SU-DHL-6 (cell line): Measurements from ENCODE around the gene PHLDA2.

ENCODE experiments used
- H2AFZ ChIP-seq: fragments of 200-600 bp; sonication (generic); 2 replicates; pipeline ENCODE4 v1.6.1; 2014; ENCODE audit warnings: low read depth, mild to moderate bottlenecking, moderate library complexity, mixed read lengths, antibody characterized with exemption, low read length; ENCODE audit not compliant: severe bottlenecking
- H3F3A ChIP-seq: fragments of 200-600 bp; shearing (Covaris generic); 2 replicates; pipeline ENCODE4 v1.6.0; 2016; ENCODE audit warnings: antibody characterized with exemption, mild to moderate bottlenecking; ENCODE audit not compliant: insufficient read depth
- H3K27ac ChIP-seq: fragments of 200-600 bp; sonication (generic); 2 replicates; pipeline ENCODE4 v1.5.1; 2016; ENCODE audit warnings: low read depth, mild to moderate bottlenecking, low read length, moderate library complexity, mixed read lengths
- H3K27me3 ChIP-seq: fragments of 200-600 bp; sonication (generic), shearing (Covaris generic); 2 replicates; pipeline ENCODE4 v1.6.0; 2014; ENCODE audit warnings: mild to moderate bottlenecking, low read length
- H3K36me3 ChIP-seq: fragments of 200-600 bp; sonication (generic); 2 replicates; pipeline ENCODE4 v1.6.1; 2014; ENCODE audit warnings: mild to moderate bottlenecking, low read length, mixed read lengths
- H3K4me2 ChIP-seq: fragments of 300-600, 200-600 bp; shearing (Covaris generic), sonication (generic); 2 replicates; pipeline ENCODE4 v1.6.0; 2014; ENCODE audit warnings: low read length, low read depth, mild to moderate bottlenecking; ENCODE audit not compliant: poor library complexity, severe bottlenecking
- H3K4me3 ChIP-seq: fragments of 200-600 bp; sonication (generic); 2 replicates; pipeline ENCODE4 v1.5.1; 2014; ENCODE audit warnings: antibody characterized with exemption, low read length, mild to moderate bottlenecking, mixed read lengths; ENCODE audit not compliant: insufficient read depth, poor library complexity, severe bottlenecking
- H3K79me2 ChIP-seq: fragments of 200-600 bp; sonication (generic); 2 replicates; pipeline ENCODE4 v1.6.1; 2014; ENCODE audit warnings: mild to moderate bottlenecking, low read length, moderate library complexity; ENCODE audit not compliant: insufficient read depth
- H3K9ac ChIP-seq: fragments of 200-600 bp; sonication (generic); 2 replicates; pipeline ENCODE4 v1.7.0; 2014; ENCODE audit warnings: mild to moderate bottlenecking, low read length
- H3K9me2 ChIP-seq: fragments of 200-600 bp; sonication (generic); replicated peaks from 2 replicates; pipeline ENCODE4 v1.6.1; 2014; ENCODE audit warnings: low read length; ENCODE audit not compliant: insufficient read depth
- H3K9me3 ChIP-seq: fragments of 200-600 bp; sonication (generic); 2 replicates; pipeline ENCODE4 v1.6.1; 2014; ENCODE audit warnings: low read length, mixed read lengths; ENCODE audit not compliant: insufficient read depth
- H4K20me1 ChIP-seq: fragments of 200-600 bp; sonication (generic); 2 replicates; pipeline ENCODE4 v1.6.1; 2014; ENCODE audit warnings: low read depth, mild to moderate bottlenecking, antibody characterized with exemption, low read length, moderate library complexity, mixed read lengths
- EZH2phosphoT487 ChIP-seq: fragments of 200-600 bp; sonication (generic), shearing (Covaris generic); conservative IDR thresholded peaks from 2 replicates; pipeline ENCODE4 v1.6.1; 2018; ENCODE audit warnings: mild to moderate bottlenecking, antibody characterized with exemption, low read length, moderate library complexity, mixed read lengths
- TF ChIP-seq, protein P1 (sequence below): fragments of 200-600 bp; sonication (generic); IDR thresholded peaks from one replicate; pipeline ENCODE4 v1.5.1; 2017; ENCODE audit warnings: antibody characterized with exemption, mild to moderate bottlenecking, low read length, moderate library complexity; ENCODE audit not compliant: insufficient read depth, poor library complexity, severe bottlenecking

PHLDA2 gene

DNA sequence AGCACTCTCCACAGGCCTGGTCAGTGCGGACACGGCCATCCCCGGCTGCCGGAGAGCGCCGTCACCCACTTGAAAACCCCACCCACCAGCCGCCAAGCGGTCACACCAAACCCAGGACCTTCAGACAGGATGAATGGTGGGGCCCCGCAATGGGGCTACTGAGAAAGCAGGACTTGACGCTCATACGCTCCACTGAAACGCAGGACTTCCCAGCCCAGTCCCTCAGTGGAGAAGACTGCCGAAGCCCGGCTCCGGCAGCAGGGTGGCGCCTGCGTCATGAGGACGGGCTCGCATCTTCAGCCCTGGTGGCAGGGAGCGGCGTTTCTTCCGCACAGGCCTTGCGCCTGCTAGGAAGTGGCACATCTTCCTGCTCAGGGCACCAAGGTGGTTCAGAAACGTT is 15.3 kb upstream of the PHLDA2 start:
- Histone ChIP-seq H3K4me2 (no peak overlapping the region), H3K79me2 (no peaks in the 10 kb centered on the region), H3K9ac (no peak overlapping the region), H3K36me3 (peaks cover 5% of the 10 kb centered on the region; the same call in 1 of the 2 replicates), H2AFZ (no peak overlapping the region), H3K4me3 (no peak overlapping the region), H3F3A (no peaks in the 10 kb centered on the region), H3K9me2 (no peaks in the 10 kb centered on the region), H3K27ac (no peak overlapping the region), H4K20me1 (no peaks in the 10 kb centered on the region), H3K27me3 (no peaks in the 10 kb centered on the region), H3K9me3 (peaks cover 4% of the 10 kb centered on the region; the same call in 1 of the 2 replicates)
- TF ChIP-seq EZH2phosphoT487 = no peak
- TF ChIP-seq, protein P1, sequence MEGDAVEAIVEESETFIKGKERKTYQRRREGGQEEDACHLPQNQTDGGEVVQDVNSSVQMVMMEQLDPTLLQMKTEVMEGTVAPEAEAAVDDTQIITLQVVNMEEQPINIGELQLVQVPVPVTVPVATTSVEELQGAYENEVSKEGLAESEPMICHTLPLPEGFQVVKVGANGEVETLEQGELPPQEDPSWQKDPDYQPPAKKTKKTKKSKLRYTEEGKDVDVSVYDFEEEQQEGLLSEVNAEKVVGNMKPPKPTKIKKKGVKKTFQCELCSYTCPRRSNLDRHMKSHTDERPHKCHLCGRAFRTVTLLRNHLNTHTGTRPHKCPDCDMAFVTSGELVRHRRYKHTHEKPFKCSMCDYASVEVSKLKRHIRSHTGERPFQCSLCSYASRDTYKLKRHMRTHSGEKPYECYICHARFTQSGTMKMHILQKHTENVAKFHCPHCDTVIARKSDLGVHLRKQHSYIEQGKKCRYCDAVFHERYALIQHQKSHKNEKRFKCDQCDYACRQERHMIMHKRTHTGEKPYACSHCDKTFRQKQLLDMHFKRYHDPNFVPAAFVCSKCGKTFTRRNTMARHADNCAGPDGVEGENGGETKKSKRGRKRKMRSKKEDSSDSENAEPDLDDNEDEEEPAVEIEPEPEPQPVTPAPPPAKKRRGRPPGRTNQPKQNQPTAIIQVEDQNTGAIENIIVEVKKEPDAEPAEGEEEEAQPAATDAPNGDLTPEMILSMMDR = no peak

- H3K4me2 ChIP-seq = no peak overlapping the region
- no peak for TF ChIP-seq EZH2phosphoT487
- TF ChIP-seq, protein P1 = no peak
- H2AFZ ChIP-seq = no peak overlapping the region
- H3K9ac ChIP-seq = no peak overlapping the region
- H3K9me3 ChIP-seq = peaks cover 12% of the 10 kb centered on the region
- no peaks in the 10 kb centered on the region for H4K20me1 ChIP-seq
- H3K27ac ChIP-seq = no peak overlapping the region
- H3K79me2 ChIP-seq = no peaks in the 10 kb centered on the region
- H3K4me3 ChIP-seq = no peak overlapping the region
- no peaks in the 10 kb centered on the region for H3K9me2 ChIP-seq
- peaks cover 2% of the 10 kb centered on the region; the same call in 1 of the 2 replicates for H3F3A ChIP-seq
- no peaks in the 10 kb centered on the region for H3K27me3 ChIP-seq
- H3K36me3 ChIP-seq = 0 out of 2 replicates have a peak, but pooled peaks cover under 1% of the 10 kb centered on the region
Measured at GRCh38 chr11:2943711-2944118, 14.5 kb upstream of the PHLDA2 start.

DNA sequence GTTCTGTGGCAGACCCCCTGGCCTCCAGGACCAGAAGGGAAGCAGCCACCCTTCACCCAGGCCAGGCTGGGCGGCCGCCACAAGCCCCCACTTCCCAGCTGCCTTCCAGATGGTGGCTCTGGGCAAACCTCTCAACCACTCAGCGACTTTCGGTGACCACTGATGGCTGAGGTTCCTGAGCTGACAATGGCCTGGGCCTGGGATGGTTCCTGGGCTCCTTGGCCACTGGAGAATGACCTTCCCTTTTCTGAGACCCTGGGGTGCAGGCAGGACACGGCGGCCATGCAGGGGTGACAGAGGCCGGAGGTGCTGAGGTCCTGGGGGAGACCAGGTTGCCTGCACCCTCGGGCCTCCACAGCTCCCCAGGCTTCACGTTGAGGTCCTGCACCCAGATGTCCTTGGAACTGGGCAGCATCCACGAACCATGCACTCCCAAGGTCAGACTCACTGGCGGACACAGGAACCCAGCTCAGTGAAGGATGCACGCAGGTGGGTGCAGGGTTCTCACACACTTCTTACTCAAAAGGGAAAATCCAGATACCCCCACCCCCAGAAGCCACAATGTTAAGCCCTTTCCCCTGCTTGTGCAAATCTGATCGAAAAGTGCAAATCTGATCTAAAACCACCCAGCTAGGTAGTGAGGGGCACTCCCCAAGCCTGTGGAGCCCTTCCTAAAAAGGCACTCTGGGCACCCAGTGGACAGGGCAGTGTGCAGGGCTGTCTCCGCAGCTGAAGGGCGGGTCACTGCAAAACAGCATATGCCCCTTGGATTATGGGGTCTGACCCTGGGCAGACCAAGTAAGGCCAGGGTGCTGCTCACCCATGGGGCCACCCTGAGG is 13.9 kb upstream of the PHLDA2 start:
- Histone ChIP-seq H3K4me3 (no peak overlapping the region), H3K4me2 (no peak overlapping the region), H3K79me2 (no peaks in the 10 kb centered on the region), H3K27ac (no peak overlapping the region), H3K36me3 (no peaks in the 10 kb centered on the region), H2AFZ (no peak overlapping the region), H3K9me2 (no peaks in the 10 kb centered on the region), H3K9me3 (peaks cover 18% of the 10 kb centered on the region), H3K9ac (no peak overlapping the region), H3K27me3 (no peaks in the 10 kb centered on the region), H3F3A (peaks cover 5% of the 10 kb centered on the region; the same call in 1 of the 2 replicates), H4K20me1 (no peaks in the 10 kb centered on the region)
- TF ChIP-seq EZH2phosphoT487 = no peak
- TF ChIP-seq, protein P1 = no peak
